B cell (primary cell): ENCODE data around the gene ACTR6. TPM values are rescaled to one million over a fixed set of nuclear protein-coding genes. Genes with fewer than 3 reads are reported as not detected.
"Not testable (repeated sequence)": the region's sequence is repeated elsewhere in the genome, so short reads cannot be mapped to it uniquely, and the experiment has no call there.

ENCODE experiments used
- ATAC-seq: fragments of 200-7000 bp; cut with Tn5 transposase; one replicate; pipeline ENCODE4 v1.10.0; 2021; ENCODE audit warnings: low read depth, mild to moderate bottlenecking, moderate number of reproducible peaks, moderate library complexity
- CTCF ChIA-PET: fragments of 350-600 bp; sonication (Branson Sonifier 250); formaldehyde crosslinking; loops from one replicate; lab custom pipeline; 2021; ENCODE audit warnings: antibody characterized with exemption, inconsistent platforms; lab: Charles Lee
- POLR2A ChIA-PET: fragments of 350-600 bp; sonication (Branson Sonifier 250); formaldehyde crosslinking; loops from one replicate; lab custom pipeline; 2021; ENCODE audit warnings: antibody characterized with exemption; lab: Charles Lee
- DNase-seq: peaks from one replicate; pipeline ENCODE4 v3.0.0; 2013
- H2AFZ ChIP-seq: 2 replicates; pipeline ENCODE4 v1.6.1; 2012; ENCODE audit warnings: mild to moderate bottlenecking, low read depth, low read length; ENCODE audit not compliant: insufficient read depth, poor library complexity, severe bottlenecking
- H3K27ac ChIP-seq, 2 donors: 1 replicate in 1 of 2; 2 replicates in 1 of 2; pipeline ENCODE4 v1.5.1; 2012 to 2013; ENCODE audit warnings: low read length in 2 of 2, mild to moderate bottlenecking in 2 of 2, moderate library complexity in 1 of 2
- H3K27me3 ChIP-seq, 4 experiments: fragments of 200-600 bp in 1 of 4; sonication (generic) in 1 of 4; replicated peaks in 1 of 4; 1 replicate in 2 of 4; 2 replicates in 2 of 4; pipeline versions ENCODE4 v1.6.1 to v1.7.0; 2013 to 2016; ENCODE audit warnings: low read length in 3 of 4, mild to moderate bottlenecking in 2 of 4, mixed read lengths in 1 of 4, moderate library complexity in 1 of 4; ENCODE audit not compliant: insufficient read depth in 4 of 4, control insufficient read depth in 3 of 4; ENCODE audit errors: control extremely low read depth in 1 of 4
- H3K36me3 ChIP-seq, 2 experiments: replicated peaks in 1 of 2; 1 replicate in 1 of 2; 2 replicates in 1 of 2; pipeline versions ENCODE4 v1.6.1 to v1.7.1; 2013; ENCODE audit warnings: low read length in 1 of 2; ENCODE audit not compliant: insufficient read depth in 2 of 2, control insufficient read depth in 1 of 2; ENCODE audit errors: control extremely low read depth in 1 of 2, extremely low read depth in 1 of 2
- H3K4me1 ChIP-seq, 2 donors: fragments of 200-600 bp in 1 of 2; sonication (generic) in 1 of 2; 1 replicate in 1 of 2; 2 replicates in 1 of 2; pipeline versions ENCODE4 v1.5.1 to v1.6.1; 2013 to 2017; ENCODE audit warnings: low read length in 2 of 2; ENCODE audit not compliant: control insufficient read depth in 2 of 2, insufficient read depth in 2 of 2
- H3K4me2 ChIP-seq: replicated peaks from 2 replicates; pipeline ENCODE3; 2012; ENCODE audit warnings: mild to moderate bottlenecking, low read depth, low read length; ENCODE audit not compliant: poor library complexity, severe bottlenecking
- H3K4me3 ChIP-seq, 5 experiments: fragments of 200-600 bp in 1 of 5; sonication (generic) in 1 of 5; 1 replicate in 3 of 5; 2 replicates in 2 of 5; pipeline versions ENCODE4 v1.5.1 to v1.7.0; 2011 to 2016; ENCODE audit warnings: low read length in 4 of 5, mild to moderate bottlenecking in 4 of 5, low read depth in 2 of 5, control low read depth in 1 of 5, moderate library complexity in 1 of 5; ENCODE audit not compliant: insufficient read depth in 1 of 5; ENCODE audit errors: control extremely low read depth in 1 of 5, extremely low read depth in 1 of 5
- H3K79me2 ChIP-seq: fragments of 200-600 bp; sonication (generic); one replicate; pipeline ENCODE4 v1.6.0; 2016; ENCODE audit warnings: low read length; ENCODE audit not compliant: control insufficient read depth, insufficient read depth
- H3K9ac ChIP-seq: fragments of 200-600 bp; sonication (generic); 2 replicates; pipeline ENCODE4 v1.6.1; 2017; ENCODE audit warnings: mild to moderate bottlenecking, low read length, moderate library complexity
- H3K9me3 ChIP-seq, 3 donors: one replicate each; pipeline versions ENCODE4 v1.6.1 to v1.7.1; 2013; ENCODE audit warnings: low read length in 2 of 3; ENCODE audit not compliant: control insufficient read depth in 2 of 3, insufficient read depth in 1 of 3; ENCODE audit errors: control extremely low read depth in 1 of 3
- H4K20me1 ChIP-seq: 2 replicates; pipeline ENCODE4 v1.6.0; 2012; ENCODE audit warnings: mild to moderate bottlenecking, low read length; ENCODE audit not compliant: insufficient read depth, control insufficient read depth, poor library complexity, severe bottlenecking
- H3K27ac Mint-ChIP-seq: one replicate; pipeline ENCODE4 v1.8.0; 2021; ENCODE audit warnings: mixed read lengths
- H3K27me3 Mint-ChIP-seq: one replicate; pipeline ENCODE4 v1.8.0; 2021; ENCODE audit warnings: mixed read lengths
- H3K4me1 Mint-ChIP-seq: one replicate; pipeline ENCODE4 v1.8.0; 2021; ENCODE audit warnings: mixed read lengths
- H3K4me3 Mint-ChIP-seq: one replicate; pipeline ENCODE4 v1.8.0; 2021; ENCODE audit warnings: mixed read lengths
- H3K9me3 Mint-ChIP-seq: one replicate; pipeline ENCODE4 v1.8.0; 2022; ENCODE audit warnings: mixed read lengths; ENCODE audit not compliant: insufficient read depth
- EZH2 ChIP-seq: IDR thresholded peaks from 2 replicates; pipeline ENCODE4 v1.6.1; 2012; ENCODE audit warnings: borderline replicate concordance, low read depth, mild to moderate bottlenecking, moderate library complexity, low read length; ENCODE audit not compliant: insufficient read depth, poor library complexity, severe bottlenecking
- WGBS: methylation state at CpG from one replicate; pipeline ENCODE4 v1.1.5; 2013; ENCODE audit warnings: missing lambda C conversion rate; ENCODE audit not compliant: insufficient coverage; 5-methylcytosine and 5-hydroxymethylcytosine counted together
- intact Hi-C: fragments of 100-400 bp; cut with micrococcal nuclease; formaldehyde crosslinking; loops from one replicate; pipeline ENCODE4 v1.10.0; 2022
- polyA plus RNA-seq: library from polyadenylated mRNA; depleted of rRNA; stranded (reverse); fragments of >200 nt; gene quantifications from 2 replicates; pipeline ENCODE4 v1.2.3, GENCODE V29; 2012
- total RNA-seq, 2 donors: library from RNA; stranded (reverse); fragments of 120-200 nt in 1 of 2; gene quantifications; 1 replicate in 1 of 2; 2 replicates in 1 of 2; pipeline versions ENCODE4 v1.2.3 to v1.2.4, GENCODE V29; 2013 to 2022
- TF ChIP-seq, protein P1 (sequence below): fragments of 200-600 bp; IDR thresholded peaks from one replicate; pipeline ENCODE4 v1.8.0; 2022; ENCODE audit warnings: antibody characterized with exemption, mild to moderate bottlenecking

ACTR6 gene
- total and polyA plus RNA-seq, 2 donors (not counting 1 experiment from before 2014, with no cell fraction given): 10.1 to 30.8 TPM

DNA sequence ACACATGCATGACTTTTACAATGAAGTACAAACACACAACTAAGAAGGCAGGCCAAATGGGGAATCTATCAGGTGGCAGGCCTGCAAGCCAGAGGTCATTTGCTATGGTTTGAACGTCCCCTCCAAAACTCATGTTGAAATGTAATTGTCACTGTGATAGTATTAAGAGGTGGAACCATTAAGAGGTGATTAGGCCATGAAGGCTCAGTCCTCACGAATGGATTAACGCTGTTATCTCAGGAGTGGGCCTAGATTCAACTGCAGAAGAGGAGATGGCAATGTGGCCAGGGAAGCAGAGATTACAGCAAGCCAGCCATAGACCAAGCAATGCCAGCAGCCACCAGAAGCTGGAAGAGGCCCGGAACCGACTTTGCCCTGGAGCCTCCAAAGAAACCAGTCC is 13.5 kb upstream of the ACTR6 start:
- Histone ChIP-seq H3K9ac (no peak overlapping the region), H3K27ac (no peak overlapping the region), H4K20me1 (no peaks in the 10 kb centered on the region), H3K36me3 (peaks cover 0 to 14% of the 10 kb centered on the region in 2 experiments), H3K4me2 (no peak overlapping the region), H3K4me1 (no peaks in the 10 kb centered on the region), H2AFZ (no peak overlapping the region), H3K4me3 (no peak overlapping the region), H3K27me3 (no peaks in the 10 kb centered on the region), H3K9me3 (peaks cover 0 to 7% (median 0%) of the 10 kb centered on the region in 3 donors), H3K79me2 (peaks cover 12% of the 10 kb centered on the region)
- Mint-ChIP-seq H3K27ac (no peak overlapping the region), H3K4me1 (peaks cover 8% of the 10 kb centered on the region), H3K27me3 (no peaks in the 10 kb centered on the region), H3K4me3 (no peak overlapping the region), H3K9me3 (no peaks in the 10 kb centered on the region)
- ChIA-PET POLR2A (no interaction called here), CTCF (no interaction called here)
- intact Hi-C loops: no loop called here
- WGBS: 97% methylated on average over 5 of the region's 5 CpGs
- ATAC-seq (no peak), DNase-seq (no peak)
- no peak for TF ChIP-seq EZH2
- TF ChIP-seq, protein P1, sequence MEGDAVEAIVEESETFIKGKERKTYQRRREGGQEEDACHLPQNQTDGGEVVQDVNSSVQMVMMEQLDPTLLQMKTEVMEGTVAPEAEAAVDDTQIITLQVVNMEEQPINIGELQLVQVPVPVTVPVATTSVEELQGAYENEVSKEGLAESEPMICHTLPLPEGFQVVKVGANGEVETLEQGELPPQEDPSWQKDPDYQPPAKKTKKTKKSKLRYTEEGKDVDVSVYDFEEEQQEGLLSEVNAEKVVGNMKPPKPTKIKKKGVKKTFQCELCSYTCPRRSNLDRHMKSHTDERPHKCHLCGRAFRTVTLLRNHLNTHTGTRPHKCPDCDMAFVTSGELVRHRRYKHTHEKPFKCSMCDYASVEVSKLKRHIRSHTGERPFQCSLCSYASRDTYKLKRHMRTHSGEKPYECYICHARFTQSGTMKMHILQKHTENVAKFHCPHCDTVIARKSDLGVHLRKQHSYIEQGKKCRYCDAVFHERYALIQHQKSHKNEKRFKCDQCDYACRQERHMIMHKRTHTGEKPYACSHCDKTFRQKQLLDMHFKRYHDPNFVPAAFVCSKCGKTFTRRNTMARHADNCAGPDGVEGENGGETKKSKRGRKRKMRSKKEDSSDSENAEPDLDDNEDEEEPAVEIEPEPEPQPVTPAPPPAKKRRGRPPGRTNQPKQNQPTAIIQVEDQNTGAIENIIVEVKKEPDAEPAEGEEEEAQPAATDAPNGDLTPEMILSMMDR: no peak

DNA sequence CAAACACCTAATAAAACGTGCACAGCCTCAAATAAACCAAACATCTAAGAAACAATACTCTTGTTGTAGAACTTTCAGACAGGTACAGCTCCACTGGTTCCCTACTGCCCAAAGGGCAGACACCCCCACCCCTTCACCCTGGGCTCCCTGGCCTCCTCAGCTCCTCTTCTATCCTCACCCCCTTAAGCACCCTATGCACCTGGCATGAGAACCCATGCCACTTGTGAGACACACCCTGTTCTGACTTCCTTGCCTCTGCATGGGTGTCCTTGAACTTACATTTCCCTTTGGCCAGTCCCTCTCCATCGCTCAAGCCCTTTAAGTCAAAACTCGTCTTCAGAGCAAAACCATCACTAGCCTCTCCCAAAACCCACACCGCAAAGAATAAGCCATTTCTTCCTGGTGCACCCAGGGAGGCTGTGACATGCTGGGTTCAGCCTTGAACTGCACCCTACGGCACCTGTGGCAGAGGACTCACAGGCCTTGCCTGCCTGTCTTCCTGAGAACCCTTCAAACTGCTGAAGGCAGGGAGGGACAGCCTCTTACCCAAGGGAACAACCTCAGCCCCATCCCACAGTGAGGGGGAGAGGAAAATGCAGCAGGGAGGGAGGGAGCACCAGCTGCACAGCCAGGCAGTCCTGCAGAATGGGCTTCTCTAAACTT is 12.6 kb upstream of the ACTR6 start:
- peaks cover 0 to 7% (median 0%) of the 10 kb centered on the region in 3 donors for H3K9me3 ChIP-seq
- H3K4me3 ChIP-seq: no peak overlapping the region
- no peaks in the 10 kb centered on the region for H3K27me3 Mint-ChIP-seq
- H3K27me3 ChIP-seq: no peaks in the 10 kb centered on the region
- H3K79me2 ChIP-seq: peaks cover 16% of the 10 kb centered on the region
- ChIA-PET POLR2A (no interaction called here), CTCF (no interaction called here)
- H3K9me3 Mint-ChIP-seq: no peaks in the 10 kb centered on the region
- H2AFZ ChIP-seq: no peak overlapping the region
- 96% methylated on average over 5 of the region's 5 CpGs for WGBS
- intact Hi-C loops: no loop called here
- H3K9ac ChIP-seq: no peak overlapping the region
- peaks cover 0 to 14% of the 10 kb centered on the region in 2 experiments for H3K36me3 ChIP-seq
- no peaks in the 10 kb centered on the region for H3K4me1 ChIP-seq
- no peak overlapping the region for H3K27ac ChIP-seq
- no peak overlapping the region for H3K4me2 ChIP-seq
- DNase-seq (no peak), ATAC-seq (no peak)
- TF ChIP-seq, protein P1: no peak
- TF ChIP-seq EZH2: no peak
- H3K27ac Mint-ChIP-seq: no peak overlapping the region
- no peak overlapping the region for H3K4me3 Mint-ChIP-seq
- H3K4me1 Mint-ChIP-seq: peaks cover 6% of the 10 kb centered on the region
- no peaks in the 10 kb centered on the region for H4K20me1 ChIP-seq

DNA sequence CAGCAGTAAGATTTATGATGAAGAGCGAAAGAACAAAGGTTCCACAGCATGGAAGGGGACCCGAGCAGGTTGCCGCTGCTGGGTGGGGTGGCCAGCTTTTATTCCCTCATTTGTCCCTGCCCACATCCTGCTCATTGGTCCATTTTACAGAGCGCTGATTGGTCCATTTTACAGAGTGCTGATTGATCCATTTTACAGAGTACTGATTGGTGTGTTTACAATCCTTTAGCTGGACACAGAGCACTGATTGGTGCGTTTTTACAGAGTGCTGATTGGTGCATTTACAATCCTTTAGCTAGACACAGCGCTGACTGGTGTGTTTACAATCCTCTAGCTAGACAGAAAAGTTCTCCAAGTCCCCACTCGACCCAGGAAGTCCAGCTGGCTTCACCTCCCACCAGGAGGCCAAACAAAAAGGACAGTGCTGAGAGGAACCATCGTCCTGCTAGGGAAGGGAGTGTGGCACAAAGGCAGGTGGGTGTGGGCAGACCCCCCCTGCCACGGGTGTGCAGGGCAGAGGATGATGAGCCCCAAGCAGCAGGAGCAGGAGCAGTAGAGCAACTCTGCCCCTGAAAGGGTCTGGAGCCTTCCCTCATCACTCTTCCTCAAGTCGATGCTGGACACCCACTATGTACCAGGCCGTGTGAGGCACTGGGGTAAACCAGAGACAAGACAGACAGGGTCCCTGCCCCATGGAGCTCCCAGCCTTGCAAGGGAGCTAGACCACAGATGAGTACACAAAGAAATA is 11.6 kb upstream of the ACTR6 start:
- intact Hi-C loops, H3K27me3 Mint-ChIP-seq, ATAC-seq, H2AFZ ChIP-seq, H3K27ac ChIP-seq, H3K27ac Mint-ChIP-seq, H3K4me3 Mint-ChIP-seq, H3K4me1 Mint-ChIP-seq, H3K4me1 ChIP-seq, H3K9ac ChIP-seq, H3K4me3 ChIP-seq, H4K20me1 ChIP-seq, H3K27me3 ChIP-seq, POLR2A ChIA-PET, DNase-seq, H3K4me2 ChIP-seq, CTCF ChIA-PET, H3K9me3 ChIP-seq, H3K9me3 Mint-ChIP-seq: not testable (repeated sequence)
- H3K36me3 ChIP-seq: peaks cover 0 to 14% of the 10 kb centered on the region in 2 experiments
- 96% methylated on average over 4 of the region's 11 CpGs for WGBS
- peaks cover 16% of the 10 kb centered on the region for H3K79me2 ChIP-seq
